K562 (cell line): Measurements from ENCODE around the gene MAL. TPM values are rescaled to one million over a fixed set of nuclear protein-coding genes. Genes with fewer than 3 reads are reported as not detected.

Experiments used
- ATAC-seq: fragments of 200-7000 bp; cut with Tn5 transposase; 3 replicates; pipeline ENCODE4 v1.9.1; 2020; ENCODE audit warnings: moderate library complexity
- BruUV-seq: library from RNA; stranded (reverse); fragments of 400-500 nt; replicated peaks from 2 replicates; lab custom pipeline; 2021; lab: Mats Ljungman, UMichigan
- CTCF ChIA-PET: fragments of 300-600 bp; formaldehyde crosslinking; extraction: SDS; loops from one replicate; lab custom pipeline; 2021; ENCODE audit warnings: low intra/inter-chr PET ratio; lab: Yijun Ruan, JAX
- POLR2A ChIA-PET: fragments of 300-600, 350-650 bp; sonication (Branson Sonifier 250); formaldehyde crosslinking; extraction: SDS; loops from one replicate; lab custom pipeline; 2021; ENCODE audit warnings: antibody characterized with exemption, inconsistent platforms; lab: Yijun Ruan, JAX
- DNase-seq, 4 experiments: peaks; one replicate each; pipeline versions ENCODE4 v3.0.0 to v3.0.0-alpha.2; 2011 to 2018; ENCODE audit warnings: low spot score in 3 of 4, mixed read lengths in 3 of 4; ENCODE audit errors: extremely low read depth in 1 of 4
- FAIRE-seq: peaks from 2 replicates; lab custom pipeline; 2011; peaks lifted over from hg19 to GRCh38; lab: Jason Lieb, UNC
- H2AFZ ChIP-seq: 2 replicates; pipeline ENCODE4 v1.6.0; 2011; ENCODE audit warnings: low read depth, low read length, control low read depth, inconsistent platforms
- H3K27ac ChIP-seq: fragments of 200-600 bp; 3 replicates; pipeline ENCODE4 v1.8.0; 2011; ENCODE audit warnings: low read depth, mild to moderate bottlenecking, control low read depth, inconsistent platforms, low read length, moderate library complexity, mixed read lengths; ENCODE audit errors: extremely low read depth
- H3K27me3 ChIP-seq, 2 experiments: fragments of 300-600 bp in 1 of 2; 2 replicates in 1 of 2; 3 replicates in 1 of 2; pipeline versions ENCODE4 v1.6.0 to v1.8.0; 2011; ENCODE audit warnings: inconsistent platforms in 2 of 2, low read length in 2 of 2, mild to moderate bottlenecking in 1 of 2, mixed read lengths in 1 of 2, moderate library complexity in 1 of 2; ENCODE audit not compliant: control insufficient read depth in 2 of 2, insufficient read depth in 2 of 2
- H3K36me3 ChIP-seq: fragments of 300-600 bp; 3 replicates; pipeline ENCODE4 v1.8.0; 2011; ENCODE audit warnings: mild to moderate bottlenecking, low read length, inconsistent platforms; ENCODE audit not compliant: control insufficient read depth, insufficient read depth
- H3K4me1 ChIP-seq, 2 experiments: fragments of 200-600 bp in 1 of 2; replicated peaks in 1 of 2; 2 replicates in 1 of 2; 3 replicates in 1 of 2; pipeline versions ENCODE4 v1.5.1 to v1.8.0; 2011; ENCODE audit warnings: inconsistent platforms in 2 of 2, low read length in 2 of 2, mild to moderate bottlenecking in 1 of 2, mixed read lengths in 1 of 2, moderate library complexity in 1 of 2; ENCODE audit not compliant: control insufficient read depth in 2 of 2, insufficient read depth in 2 of 2
- H3K4me2 ChIP-seq: 2 replicates; pipeline ENCODE4 v1.6.1; 2011; ENCODE audit warnings: low read length, control low read depth, inconsistent platforms, mixed read lengths; ENCODE audit not compliant: insufficient read depth
- H3K4me3 ChIP-seq: fragments of 200-600 bp; sonication (generic), shearing (Covaris generic); 2 replicates; pipeline ENCODE4 v1.5.1; 2016; ENCODE audit warnings: control low read depth, inconsistent platforms
- H3K79me2 ChIP-seq: fragments of 200-600 bp; 3 replicates; pipeline ENCODE4 v1.8.0; 2011; ENCODE audit warnings: low read length, inconsistent platforms; ENCODE audit not compliant: control insufficient read depth, insufficient read depth
- H3K9ac ChIP-seq, 2 experiments: 2 replicates each; pipeline versions ENCODE4 v1.6.0 to v1.6.1; 2011; ENCODE audit warnings: low read depth in 2 of 2, low read length in 2 of 2, control low read depth in 1 of 2, inconsistent platforms in 1 of 2, mild to moderate bottlenecking in 1 of 2, mixed read lengths in 1 of 2; ENCODE audit not compliant: insufficient read depth in 1 of 2
- H3K9me1 ChIP-seq: one replicate; pipeline ENCODE4 v1.6.0; 2011; ENCODE audit warnings: inconsistent platforms, mild to moderate bottlenecking, low read length, moderate library complexity; ENCODE audit not compliant: control insufficient read depth, insufficient read depth
- H3K9me3 ChIP-seq: replicated peaks from 2 replicates; pipeline ENCODE4 v1.5.1; 2011; ENCODE audit warnings: low read depth, low read length, inconsistent platforms; ENCODE audit not compliant: control insufficient read depth, insufficient read depth
- H4K20me1 ChIP-seq: replicated peaks from 2 replicates; pipeline ENCODE4 v1.6.1; 2011; ENCODE audit warnings: low read length, inconsistent platforms, mixed read lengths; ENCODE audit not compliant: control insufficient read depth, insufficient read depth
- ARID2 ChIP-seq: fragments of 450-650 bp; IDR thresholded peaks from 2 replicates; pipeline ENCODE4 v1.6.1; 2017; ENCODE audit warnings: antibody characterized with exemption, mild to moderate bottlenecking
- BCOR ChIP-seq: fragments of 450-650 bp; IDR thresholded peaks from 2 replicates; pipeline ENCODE4 v1.6.1; 2016
- CREB1 ChIP-seq, 2 experiments: sonication (generic) in 1 of 2; formaldehyde crosslinking in 1 of 2; IDR thresholded peaks; 2 replicates each; pipeline versions ENCODE4 v1.6.1 to v1.8.0; 2012 to 2022; ENCODE audit warnings: inconsistent platforms in 1 of 2, mild to moderate bottlenecking in 1 of 2, missing genetic modification reagents in 1 of 2, moderate library complexity in 1 of 2
- FOXP1 ChIP-seq: sonication (generic); formaldehyde crosslinking; IDR thresholded peaks from 2 replicates; pipeline ENCODE4 v1.8.0; 2022; ENCODE audit warnings: mild to moderate bottlenecking, missing genetic modification reagents
- ILK ChIP-seq: fragments of 450-650 bp; IDR thresholded peaks from 2 replicates; pipeline ENCODE4 v1.6.1; 2016; ENCODE audit warnings: missing genetic modification characterization, low read depth, mild to moderate bottlenecking, missing compliant biosample characterization, moderate library complexity, borderline replicate concordance
- KDM5B ChIP-seq: fragments of 200-600 bp; sonication (generic); IDR thresholded peaks from 2 replicates; pipeline ENCODE4 v1.6.1; 2012; ENCODE audit warnings: low read depth, mild to moderate bottlenecking, moderate library complexity, low read length, control low read depth, inconsistent platforms; ENCODE audit not compliant: insufficient replicate concordance
- POLR2B ChIP-seq: fragments of 450-650 bp; IDR thresholded peaks from 2 replicates; pipeline ENCODE4 v1.6.1; 2018; ENCODE audit warnings: low read depth; ENCODE audit not compliant: partially characterized antibody
- ZNF551 ChIP-seq: fragments of 250-450 bp; sonication (Bioruptor Pico); IDR thresholded peaks from 2 replicates; pipeline ENCODE4 v1.5.0; 2021; ENCODE audit warnings: mild to moderate bottlenecking, moderate library complexity
- ZNF57 ChIP-seq: fragments of 450-650 bp; formaldehyde crosslinking; IDR thresholded peaks from 2 replicates; pipeline ENCODE4 v1.4.0; 2020; ENCODE audit warnings: mild to moderate bottlenecking, moderate library complexity
- ZNF584 ChIP-seq: fragments of 200-800 bp; sonication (Bioruptor generic); IDR thresholded peaks from 2 replicates; pipeline ENCODE4 v1.6.1; 2016; ENCODE audit warnings: low read depth, mild to moderate bottlenecking, missing genetic modification characterization, missing compliant biosample characterization
- WGBS: fragments of 100-300 bp; shearing (Covaris generic); methylation state at CpG from one replicate; pipeline ENCODE4 v1.1.6; 2016; ENCODE audit warnings: low coverage, mixed read lengths; ENCODE audit not compliant: insufficient coverage; ENCODE audit errors: missing lambda C conversion rate; 5-methylcytosine and 5-hydroxymethylcytosine counted together
- in situ Hi-C: fragments of 300-500 bp; cut with MboI; formaldehyde crosslinking; loops from 4 replicates; pipeline ENCODE4 v1.15.0; 2018; ENCODE audit warnings: inconsistent platforms, mixed read lengths
- intact Hi-C: fragments of 100-400 bp; cut with micrococcal nuclease; formaldehyde crosslinking; loops from 2 replicates; pipeline ENCODE4 v1.14.2; 2022
- polyA plus RNA-seq, 8 experiments: library from polyadenylated mRNA; depleted of rRNA in 4 of 8; stranded (reverse) in 5 of 8; unstranded in 3 of 8; fragments of >200 nt; fragmentation: Nextera tagmentation in 2 of 8; fragmentation: Illumina TruSeq in 1 of 8; extraction: Ambion mirVana in 2 of 8; extraction: Trizol in 1 of 8; gene quantifications; 2 replicates each; pipeline versions ENCODE4 v1.2.1 to v1.2.3, GENCODE V29; 2011 to 2014; ENCODE audit warnings: inconsistent platforms in 1 of 8, missing spikeins in 1 of 8
- total RNA-seq, 7 experiments: library from RNA; depleted of rRNA in 6 of 7; stranded (reverse); fragments of >200 nt in 6 of 7; fragmentation: Illumina TruSeq in 2 of 7; extraction: Trizol in 2 of 7; gene quantifications; 2 replicates each; pipeline versions ENCODE4 v1.2.1 to v1.2.3, GENCODE V29; 2011 to 2021; ENCODE audit warnings: low replicate concordance in 1 of 7
- TF ChIP-seq, protein P1 (sequence below): sonication (generic); formaldehyde crosslinking; IDR thresholded peaks from 2 replicates; pipeline ENCODE4 v1.8.1; 2023; ENCODE audit warnings: mild to moderate bottlenecking, missing genetic modification reagents
- TF ChIP-seq, protein P2 (sequence below): fragments of 200-800 bp; sonication (Bioruptor generic); IDR thresholded peaks from 2 replicates; pipeline ENCODE4 v1.6.1; 2017; ENCODE audit warnings: missing genetic modification characterization, missing compliant biosample characterization

MAL gene
- total and polyA plus RNA-seq, 9 of the 15 experiments (the other 6 are each of a cell fraction or from before 2014, with no cell fraction given) = not detected

DNA sequence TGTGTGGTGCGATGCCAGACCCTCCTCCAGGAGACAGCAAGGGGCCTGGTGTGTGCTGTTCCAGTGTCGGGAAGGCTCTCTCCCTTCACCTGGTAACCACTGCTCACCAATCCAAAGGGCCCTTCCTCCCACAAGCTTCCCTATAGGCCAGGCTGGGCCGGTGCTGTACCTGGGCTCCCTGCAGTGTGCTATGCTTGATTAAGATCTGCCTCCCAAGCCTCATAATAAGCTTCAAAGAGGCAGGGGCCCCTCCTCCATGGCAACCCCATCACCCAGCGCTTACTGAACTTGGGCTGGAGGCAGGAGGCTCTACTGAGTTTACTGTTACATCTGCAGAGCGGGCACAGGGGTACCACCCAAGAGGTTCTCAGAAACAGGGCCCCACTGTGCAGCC, 4.5 kb upstream of the MAL start:
- H3K9ac ChIP-seq = no peak overlapping the region
- no peak overlapping the region for H3K4me3 ChIP-seq
- H3K79me2 ChIP-seq = no peaks in the 10 kb centered on the region
- no peak for DNase-seq
- peaks cover 0 to 15% of the 10 kb centered on the region in 2 experiments; a peak in 2 of 5 replicates for H3K4me1 ChIP-seq
- H2AFZ ChIP-seq = no peak overlapping the region
- H3K9me3 ChIP-seq = no peaks in the 10 kb centered on the region
- ChIA-PET POLR2A (no interaction called here), CTCF (no interaction called here)
- 0% methylated on average over 5 of the region's 5 CpGs for WGBS
- peaks cover 9% of the 10 kb centered on the region; the same call in 1 of the 2 replicates for H4K20me1 ChIP-seq
- intact Hi-C loops (no loop called here), in situ Hi-C loops (no loop called here)
- peaks cover 25 to 90% of the 10 kb centered on the region in 2 experiments; a peak in 4 of 5 replicates for H3K27me3 ChIP-seq
- H3K36me3 ChIP-seq = no peaks in the 10 kb centered on the region
- BruUV-seq = no TSS peak
- no peaks in the 10 kb centered on the region for H3K9me1 ChIP-seq
- TF ChIP-seq, protein P1, sequence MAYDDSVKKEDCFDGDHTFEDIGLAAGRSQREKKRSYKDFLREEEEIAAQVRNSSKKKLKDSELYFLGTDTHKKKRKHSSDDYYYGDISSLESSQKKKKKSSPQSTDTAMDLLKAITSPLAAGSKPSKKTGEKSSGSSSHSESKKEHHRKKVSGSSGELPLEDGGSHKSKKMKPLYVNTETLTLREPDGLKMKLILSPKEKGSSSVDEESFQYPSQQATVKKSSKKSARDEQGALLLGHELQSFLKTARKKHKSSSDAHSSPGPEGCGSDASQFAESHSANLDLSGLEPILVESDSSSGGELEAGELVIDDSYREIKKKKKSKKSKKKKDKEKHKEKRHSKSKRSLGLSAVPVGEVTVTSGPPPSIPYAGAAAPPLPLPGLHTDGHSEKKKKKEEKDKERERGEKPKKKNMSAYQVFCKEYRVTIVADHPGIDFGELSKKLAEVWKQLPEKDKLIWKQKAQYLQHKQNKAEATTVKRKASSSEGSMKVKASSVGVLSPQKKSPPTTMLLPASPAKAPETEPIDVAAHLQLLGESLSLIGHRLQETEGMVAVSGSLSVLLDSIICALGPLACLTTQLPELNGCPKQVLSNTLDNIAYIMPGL = no peak
- no peak for TF ChIP-seq BCOR
- H3K4me2 ChIP-seq = no peak overlapping the region
- no peak for FAIRE-seq
- ATAC-seq = no peak
- H3K27ac ChIP-seq = no peak overlapping the region

DNA sequence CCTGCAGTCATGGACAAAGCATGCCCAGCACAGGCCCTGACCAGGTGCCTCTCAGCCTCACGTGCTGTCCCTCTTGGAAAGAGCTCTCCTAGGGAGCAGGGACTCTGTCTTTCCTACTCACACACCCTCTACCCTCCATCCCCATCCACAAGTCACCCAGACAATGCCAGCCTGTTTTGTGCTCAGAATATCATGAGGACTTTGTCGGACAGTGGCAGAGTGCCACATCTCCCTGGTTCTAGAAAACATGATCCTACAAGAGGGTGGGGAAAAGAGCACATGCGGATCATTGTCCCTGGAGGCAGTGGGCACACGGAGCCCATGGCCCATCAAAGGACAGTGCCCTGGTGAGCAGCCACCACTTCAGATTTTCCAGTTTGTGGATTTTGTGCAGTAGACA, 3.7 kb upstream of the MAL start:
- FAIRE-seq = no peak
- Histone ChIP-seq H3K9me3 (no peaks in the 10 kb centered on the region), H2AFZ (no peak overlapping the region), H3K9me1 (no peaks in the 10 kb centered on the region), H3K79me2 (no peaks in the 10 kb centered on the region), H3K27ac (no peak overlapping the region), H4K20me1 (peaks cover 9% of the 10 kb centered on the region; the same call in 1 of the 2 replicates), H3K9ac (no peak overlapping the region), H3K4me1 (peaks cover 0 to 22% of the 10 kb centered on the region in 2 experiments; a peak in 2 of 5 replicates), H3K27me3 (peaks cover 25 to 89% of the 10 kb centered on the region in 2 experiments), H3K4me2 (no peak overlapping the region), H3K4me3 (no peak overlapping the region), H3K36me3 (no peaks in the 10 kb centered on the region)
- in situ Hi-C loops (no loop called here), intact Hi-C loops (loop anchor here (1.0 to 2.0 kb wide), 3 partner anchors 31 to 185 kb away; partner anchors contain the start of gene ZNF892)
- WGBS = 2% methylated on average over 4 of the region's 4 CpGs
- no peak for DNase-seq
- no TSS peak for BruUV-seq
- ATAC-seq = no peak
- POLR2A ChIA-PET = no interaction called here
- CTCF ChIA-PET = interaction anchor here (1.0 to 1.4 kb wide), 2 partner anchors 148 to 293 kb away, joined by 3 read pairs; no protein-coding TSS in a partner anchor
- TF ChIP-seq, protein P2, sequence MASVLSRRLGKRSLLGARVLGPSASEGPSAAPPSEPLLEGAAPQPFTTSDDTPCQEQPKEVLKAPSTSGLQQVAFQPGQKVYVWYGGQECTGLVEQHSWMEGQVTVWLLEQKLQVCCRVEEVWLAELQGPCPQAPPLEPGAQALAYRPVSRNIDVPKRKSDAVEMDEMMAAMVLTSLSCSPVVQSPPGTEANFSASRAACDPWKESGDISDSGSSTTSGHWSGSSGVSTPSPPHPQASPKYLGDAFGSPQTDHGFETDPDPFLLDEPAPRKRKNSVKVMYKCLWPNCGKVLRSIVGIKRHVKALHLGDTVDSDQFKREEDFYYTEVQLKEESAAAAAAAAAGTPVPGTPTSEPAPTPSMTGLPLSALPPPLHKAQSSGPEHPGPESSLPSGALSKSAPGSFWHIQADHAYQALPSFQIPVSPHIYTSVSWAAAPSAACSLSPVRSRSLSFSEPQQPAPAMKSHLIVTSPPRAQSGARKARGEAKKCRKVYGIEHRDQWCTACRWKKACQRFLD (CRISPR knock-in tag) = no peak
- TF ChIP-seq ZNF551 (CRISPR knock-in tag) (no peak), ILK (no peak), ZNF57 (CRISPR knock-in tag) (no peak), ZNF584 (no peak), KDM5B (no peak), CREB1 (IDR thresholded peaks at IDR 0.05) (no peak), CREB1 (CRISPR knock-in tag; IDR thresholded peaks at IDR 0.05) (no peak), POLR2B (no peak), FOXP1 (no peak), ARID2 (no peak)
